ENCODE data around the gene KIF3B. TPM values are rescaled to one million over a fixed set of nuclear protein-coding genes. Genes with fewer than 3 reads are reported as not detected.

Gene KIF3B
- total RNA-seq, 1 experiment from 2014 or later: 24.3 TPM

GRCh38 chr20:32343439-32343838 is 66.0 kb downstream of the KIF3B start:
- TF ChIP-seq EZH2 (IDR thresholded peaks at IDR 0.05; ENCODE audit: borderline replicate concordance, low read depth, low read length, poor library complexity, severe bottlenecking): no peak
- no peak for TF ChIP-seq CTCF (conservative IDR thresholded peaks at IDR 0.05; ENCODE audit: low read depth, low read length)
- CTCF ChIA-PET: no interaction called here
- BruUV-seq (replicated peaks): no TSS peak
- DNase-seq (ENCODE audit: low spot score): no peak
- H3K27me3 ChIP-seq (replicated peaks; ENCODE audit: insufficient read depth, low read depth, low read length, poor library complexity): no peaks in the 10 kb centered on the region
- H3K27ac ChIP-seq (ENCODE audit: low read depth, low read length, poor library complexity, severe bottlenecking): no peak overlapping the region
- H3K36me3 ChIP-seq (ENCODE audit: insufficient read depth, low read length, poor library complexity, severe bottlenecking): no peaks in the 10 kb centered on the region
- POLR2A ChIA-PET (ENCODE audit: low non-redundant PET): no interaction called here
- no peaks in the 10 kb centered on the region for H3K9me3 ChIP-seq (ENCODE audit: low read depth, low read length, poor library complexity, severe bottlenecking)
- intact Hi-C loops (cut with micrococcal nuclease; ENCODE audit: unreplicated experiment): no loop called here
- H3K4me1 ChIP-seq (ENCODE audit: insufficient read depth, low read length, poor library complexity, severe bottlenecking): no peaks in the 10 kb centered on the region
- no peak overlapping the region for H3K4me3 ChIP-seq (ENCODE audit: low read depth, low read length, poor library complexity, severe bottlenecking)

- ChIA-PET CTCF (no interaction called here), POLR2A (ENCODE audit: low non-redundant PET) (interaction anchor here (0.5 kb wide), 1 partner anchor 127 kb away, joined by 3 read pairs; no protein-coding TSS in a partner anchor)
- BruUV-seq (replicated peaks): no TSS peak
- no peak overlapping the region for H3K27ac ChIP-seq (ENCODE audit: low read depth, low read length, poor library complexity, severe bottlenecking)
- DNase-seq (ENCODE audit: low spot score): peak; percentile 20
- no peaks in the 10 kb centered on the region for H3K9me3 ChIP-seq (ENCODE audit: low read depth, low read length, poor library complexity, severe bottlenecking)
- intact Hi-C loops (cut with micrococcal nuclease; ENCODE audit: unreplicated experiment): no loop called here
- H3K27me3 ChIP-seq (replicated peaks; ENCODE audit: insufficient read depth, low read depth, low read length, poor library complexity): no peaks in the 10 kb centered on the region
- no peaks in the 10 kb centered on the region for H3K4me1 ChIP-seq (ENCODE audit: insufficient read depth, low read length, poor library complexity, severe bottlenecking)
- no peak overlapping the region for H3K4me3 ChIP-seq (ENCODE audit: low read depth, low read length, poor library complexity, severe bottlenecking)
- TF ChIP-seq CTCF (conservative IDR thresholded peaks at IDR 0.05; ENCODE audit: low read depth, low read length) (no peak), EZH2 (IDR thresholded peaks at IDR 0.05; ENCODE audit: borderline replicate concordance, low read depth, low read length, poor library complexity, severe bottlenecking) (no peak)
- H3K36me3 ChIP-seq (ENCODE audit: insufficient read depth, low read length, poor library complexity, severe bottlenecking): no peaks in the 10 kb centered on the region
These were observed 67.5 kb downstream of the KIF3B start for GRCh38 chr20:32344835-32345506.

GRCh38 chr20:32348207-32348606 is 70.8 kb downstream of the KIF3B start:
- DNase-seq (ENCODE audit: low spot score): no peak
- no peak overlapping the region for H3K27ac ChIP-seq (ENCODE audit: low read depth, low read length, poor library complexity, severe bottlenecking)
- no peaks in the 10 kb centered on the region for H3K9me3 ChIP-seq (ENCODE audit: low read depth, low read length, poor library complexity, severe bottlenecking)
- no peaks in the 10 kb centered on the region for H3K27me3 ChIP-seq (replicated peaks; ENCODE audit: insufficient read depth, low read depth, low read length, poor library complexity)
- no peaks in the 10 kb centered on the region for H3K36me3 ChIP-seq (ENCODE audit: insufficient read depth, low read length, poor library complexity, severe bottlenecking)
- CTCF ChIA-PET: no interaction called here
- H3K4me3 ChIP-seq (ENCODE audit: low read depth, low read length, poor library complexity, severe bottlenecking): no peak overlapping the region
- TF ChIP-seq EZH2 (IDR thresholded peaks at IDR 0.05; ENCODE audit: borderline replicate concordance, low read depth, low read length, poor library complexity, severe bottlenecking) (no peak), CTCF (conservative IDR thresholded peaks at IDR 0.05; ENCODE audit: low read depth, low read length) (no peak)
- POLR2A ChIA-PET (ENCODE audit: low non-redundant PET): no interaction called here
- no TSS peak for BruUV-seq (replicated peaks)
- H3K4me1 ChIP-seq (ENCODE audit: insufficient read depth, low read length, poor library complexity, severe bottlenecking): no peaks in the 10 kb centered on the region
- intact Hi-C loops (cut with micrococcal nuclease; ENCODE audit: unreplicated experiment): no loop called here

Measured in A673 (cell line).